DMS 273 (cell line): ENCODE measurements around the gene PPP1R14D.

Experiments
- DNase-seq: peaks from one replicate; lab custom pipeline; 2025; ENCODE audit not compliant: unreplicated experiment; lab: John Stamatoyannopoulos, UW

Gene PPP1R14D

DNA sequence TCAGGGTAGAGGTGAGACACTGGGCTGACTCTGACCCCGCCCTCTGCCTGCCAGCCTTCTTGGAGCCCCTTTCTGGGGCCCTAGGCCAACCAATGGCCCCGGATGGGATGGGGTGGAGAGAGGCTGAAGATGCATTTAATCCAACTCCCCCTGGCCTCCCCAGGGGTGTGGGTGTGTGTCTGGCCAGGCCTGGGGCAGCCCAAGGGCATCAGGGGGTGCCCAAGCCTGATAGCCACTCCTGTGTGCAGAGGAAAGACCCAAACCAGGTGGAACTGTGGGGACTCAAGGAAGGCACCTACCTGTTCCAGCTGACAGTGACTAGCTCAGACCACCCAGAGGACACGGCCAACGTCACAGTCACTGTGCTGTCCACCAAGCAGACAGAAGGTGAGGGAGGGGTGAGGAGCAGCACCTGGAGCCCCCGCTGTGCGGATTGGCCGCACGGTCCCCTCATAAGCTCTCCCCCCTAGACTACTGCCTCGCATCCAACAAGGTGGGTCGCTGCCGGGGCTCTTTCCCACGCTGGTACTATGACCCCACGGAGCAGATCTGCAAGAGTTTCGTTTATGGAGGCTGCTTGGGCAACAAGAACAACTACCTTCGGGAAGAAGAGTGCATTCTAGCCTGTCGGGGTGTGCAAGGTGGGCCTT is 24.9 kb upstream of the PPP1R14D start:
- no peak for DNase-seq

DNA sequence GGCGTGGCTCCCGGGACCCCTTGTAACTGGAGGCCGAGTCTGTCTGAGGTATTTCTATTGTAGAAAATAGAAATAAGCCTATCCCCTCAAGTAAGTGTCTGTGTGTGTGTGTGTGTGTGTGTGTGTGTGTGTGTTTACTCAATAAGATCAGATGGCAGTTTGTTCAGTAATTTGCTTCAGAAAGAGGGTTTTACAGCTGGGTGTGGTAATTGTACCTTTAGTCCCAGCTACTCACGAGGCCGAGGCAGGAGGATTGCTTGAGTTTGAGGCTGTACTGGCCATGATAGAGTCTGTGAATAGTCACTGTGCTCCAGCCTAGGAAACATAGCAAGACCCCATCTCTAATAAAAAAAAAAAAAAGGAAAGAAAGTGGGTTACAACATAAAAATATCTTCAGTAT is 24.0 kb upstream of the PPP1R14D start:
- no peak for DNase-seq

DNA sequence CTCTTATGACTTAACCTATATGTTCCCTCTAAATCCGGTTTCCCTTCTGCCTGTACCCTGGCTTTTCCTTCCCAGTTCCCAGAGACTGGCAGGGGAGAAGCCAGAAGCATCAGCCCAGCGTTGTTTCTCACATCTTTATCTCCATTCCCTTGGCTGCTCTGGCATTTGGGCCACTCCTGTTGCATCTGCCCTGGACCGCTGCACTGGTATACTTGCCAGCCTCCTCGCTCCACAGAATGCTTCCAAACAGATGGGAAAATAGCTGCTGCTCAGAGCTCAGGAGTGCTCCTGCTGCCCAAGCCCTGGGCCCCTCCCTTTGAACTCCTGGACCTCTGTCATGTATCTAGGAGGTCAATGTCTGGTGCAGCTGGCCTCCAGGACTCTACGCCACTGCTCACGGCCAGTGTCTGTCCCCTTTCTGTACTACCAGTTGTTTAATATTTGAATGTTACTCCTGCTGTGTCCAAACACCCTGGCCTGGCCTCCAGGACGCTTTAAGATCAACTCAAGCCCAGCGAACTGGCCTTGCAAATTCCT is 22.1 kb upstream of the PPP1R14D start:
- DNase-seq, result peak; percentile 36

DNA sequence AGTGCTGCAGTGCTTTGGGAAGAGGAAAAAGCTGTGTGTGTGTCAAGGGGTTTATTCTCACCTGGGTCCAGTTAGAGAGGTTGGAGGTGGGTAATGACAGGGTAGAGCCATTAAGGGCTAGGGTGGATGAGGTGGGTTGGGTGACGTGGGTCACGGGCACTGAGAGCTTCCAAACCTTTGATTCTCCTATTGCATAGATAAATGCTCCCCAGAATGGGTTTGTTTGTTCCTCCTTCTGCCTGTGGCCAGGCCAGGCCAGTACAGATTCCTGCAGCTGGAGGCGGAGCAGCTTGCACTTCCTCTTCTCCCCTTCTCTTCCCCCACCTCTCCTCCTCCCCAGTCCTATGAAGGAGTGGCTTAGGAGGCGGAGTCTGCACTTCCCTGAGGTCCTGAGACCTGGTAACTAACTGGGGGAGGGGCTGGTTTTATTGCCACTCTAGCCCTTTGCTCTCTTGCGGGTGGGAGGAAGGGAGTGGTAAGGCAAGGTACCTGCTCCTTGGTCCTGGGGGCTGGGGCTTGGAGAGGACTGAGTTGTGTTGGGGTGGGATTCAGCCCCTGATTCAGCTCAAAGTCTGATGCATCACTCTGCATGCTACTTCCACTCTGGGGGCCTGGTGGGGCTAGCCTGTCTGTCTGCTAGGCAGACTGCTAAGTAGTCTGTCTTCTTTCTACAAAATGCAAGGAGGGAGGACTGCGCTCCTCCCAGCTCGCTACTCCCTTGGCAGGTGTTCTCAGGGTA is 18.9 kb upstream of the PPP1R14D start:
- peak; percentile 54 for DNase-seq

DNA sequence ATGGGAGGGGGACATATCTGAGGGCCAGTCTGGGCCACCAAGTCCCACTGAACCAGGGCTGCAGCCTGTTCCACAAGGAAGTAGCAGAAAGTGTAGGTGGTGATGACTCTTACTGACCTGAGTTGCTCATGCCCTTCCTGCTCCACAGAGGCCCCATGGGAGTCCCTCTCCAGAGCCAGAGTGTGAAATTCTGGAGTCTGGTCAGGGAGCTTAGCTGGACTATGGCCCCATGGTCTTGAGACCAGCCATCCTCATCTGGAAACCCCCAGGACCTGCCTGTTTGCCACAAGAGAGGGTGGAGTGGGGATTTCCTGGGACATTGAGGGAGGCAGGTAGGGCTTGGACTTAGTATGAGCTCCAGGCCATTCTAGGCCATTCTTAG is 18.3 kb upstream of the PPP1R14D start:
- DNase-seq, result no peak

DNA sequence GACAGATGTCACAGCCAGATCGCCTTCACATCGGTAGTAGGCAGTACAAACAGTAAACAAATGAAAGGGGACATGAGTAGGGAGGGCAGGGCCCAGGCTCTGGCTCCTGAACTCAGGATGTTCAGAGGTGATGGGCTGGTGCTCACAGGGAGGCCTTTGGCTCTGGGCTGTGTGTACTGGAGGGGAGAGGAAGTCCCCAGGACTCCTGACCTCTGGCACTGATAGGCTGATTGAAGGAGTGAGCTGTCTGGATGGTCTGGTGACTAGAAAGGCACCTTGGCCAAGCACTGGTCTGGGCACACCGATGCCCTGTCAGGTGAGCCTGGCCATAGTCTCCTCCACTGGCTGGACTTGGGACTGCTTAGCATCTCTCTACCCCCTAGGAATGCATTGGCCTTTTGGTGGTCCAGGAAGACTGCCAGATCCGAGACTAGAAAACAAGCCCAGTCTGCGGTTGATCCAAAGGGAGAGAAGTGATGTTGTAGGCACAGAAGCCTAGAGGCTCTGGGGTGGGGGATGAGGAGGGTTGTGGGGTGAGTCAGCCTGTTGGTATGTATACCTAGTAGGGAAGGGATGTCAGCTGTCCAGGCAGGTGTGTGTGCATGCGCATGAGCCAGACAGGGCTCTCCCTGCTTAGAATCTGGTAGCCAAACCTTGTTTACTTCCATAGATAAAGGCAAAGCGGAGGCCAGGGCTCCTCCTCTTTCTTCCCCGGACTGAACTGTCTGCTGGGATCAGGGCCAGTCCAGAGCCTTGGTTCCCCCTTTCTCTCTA is 17.2 kb upstream of the PPP1R14D start:
- no peak for DNase-seq

DNA sequence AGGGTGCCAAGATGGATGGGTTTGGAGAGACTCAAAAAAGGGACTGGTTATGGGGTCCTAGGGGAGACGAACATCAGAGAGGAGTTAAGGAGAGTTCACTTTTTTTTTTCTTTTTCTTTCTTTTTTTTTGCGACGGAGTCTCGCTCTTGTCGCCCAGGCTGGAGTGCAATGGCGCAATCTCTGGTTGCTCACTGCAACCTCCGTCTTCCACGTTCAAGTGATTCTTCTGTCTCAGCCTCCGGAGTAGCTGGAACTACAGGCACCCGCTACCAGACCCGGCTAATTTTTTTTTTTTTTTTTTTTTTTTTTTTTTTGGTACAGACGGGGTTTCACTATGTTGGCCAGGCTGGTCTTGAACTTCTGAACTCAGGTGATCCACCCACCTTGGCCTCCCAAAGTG is 16.5 kb upstream of the PPP1R14D start:
- no peak for DNase-seq

DNA sequence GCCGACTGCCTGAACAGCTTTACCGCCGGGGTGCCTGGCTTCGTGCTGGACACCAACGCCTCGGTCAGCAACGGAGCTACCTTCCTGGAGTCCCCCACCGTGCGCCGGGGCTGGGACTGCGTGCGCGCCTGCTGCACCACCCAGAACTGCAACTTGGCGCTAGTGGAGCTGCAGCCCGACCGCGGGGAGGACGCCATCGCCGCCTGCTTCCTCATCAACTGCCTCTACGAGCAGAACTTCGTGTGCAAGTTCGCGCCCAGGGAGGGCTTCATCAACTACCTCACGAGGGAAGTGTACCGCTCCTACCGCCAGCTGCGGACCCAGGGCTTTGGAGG is 16.2 kb upstream of the PPP1R14D start:
- DNase-seq, result peak; percentile 29

DNA sequence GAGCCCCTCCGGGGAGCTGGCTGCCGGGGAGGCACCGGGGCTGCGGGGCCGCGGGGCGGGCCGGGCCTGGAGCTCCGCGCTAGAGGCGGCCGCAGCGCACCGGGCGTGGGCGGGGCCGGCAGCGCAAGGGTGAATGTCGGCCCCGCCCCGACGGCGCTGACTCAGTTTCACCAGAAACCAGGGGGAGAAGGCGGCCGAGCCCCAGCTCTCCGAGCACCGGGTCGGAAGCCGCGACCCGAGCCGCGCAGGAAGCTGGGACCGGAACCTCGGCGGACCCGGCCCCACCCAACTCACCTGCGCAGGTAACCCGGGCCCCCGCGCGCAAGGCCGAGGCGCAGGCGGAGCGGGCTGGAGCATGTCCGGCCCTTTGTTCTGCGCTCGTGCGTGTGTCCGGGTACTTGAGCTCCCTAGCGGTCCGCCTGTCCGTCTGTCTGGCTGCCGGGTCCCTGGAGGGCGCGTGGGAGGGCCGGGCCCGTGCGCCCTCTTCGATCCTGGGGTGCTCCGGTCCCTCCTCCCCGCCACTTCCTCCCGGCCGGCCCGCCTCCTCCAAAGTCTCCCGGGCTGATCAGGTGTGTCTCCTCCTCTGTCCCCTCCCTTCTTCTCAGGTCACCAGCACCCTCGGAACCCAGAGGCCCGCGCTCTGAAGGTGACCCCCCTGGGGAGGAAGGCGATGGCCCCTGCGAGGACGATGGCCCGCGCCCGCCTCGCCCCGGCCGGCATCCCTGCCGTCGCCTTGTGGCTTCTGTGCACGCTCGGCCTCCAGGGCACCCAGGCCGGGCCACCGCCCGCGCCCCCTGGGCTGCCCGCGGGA is 15.6 kb upstream of the PPP1R14D start, which contains the start of gene SPINT1:
SPINT1 (plus strand) TSS at position 164 of the 811 bp plus-strand sequence; CDS start at position 671, 507 bp downstream.
- DNase-seq, result no peak

DNA sequence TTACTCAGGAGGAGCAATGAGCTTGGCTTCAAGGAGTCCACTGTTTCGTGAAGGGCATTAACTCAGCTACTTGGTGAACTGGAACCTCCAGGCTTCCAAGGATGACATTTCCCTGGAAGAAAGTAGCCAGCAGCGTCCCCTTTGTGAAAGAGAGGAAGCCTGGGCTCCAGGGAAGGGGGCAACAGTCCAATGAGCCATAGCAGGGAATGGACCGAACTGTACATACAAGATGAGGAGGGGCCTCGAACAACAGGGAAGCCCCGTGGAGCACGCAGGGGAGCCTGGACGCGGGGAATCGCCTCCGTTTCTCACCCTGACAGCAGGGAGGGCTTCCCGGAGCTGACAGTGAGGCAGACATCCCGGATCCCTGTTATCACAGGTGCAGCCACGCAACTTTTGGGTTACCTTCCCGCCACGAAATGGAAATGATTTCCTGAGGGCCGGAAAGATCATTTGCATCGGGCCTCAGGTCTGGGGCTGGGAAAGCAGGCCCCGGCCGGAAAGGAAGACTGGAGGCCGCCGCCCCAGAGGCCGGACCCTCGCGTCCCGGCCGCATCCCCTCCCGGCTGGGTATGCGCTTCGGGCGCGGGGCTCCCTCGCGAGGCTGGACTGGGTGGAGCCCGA is 14.9 kb upstream of the PPP1R14D start:
- DNase-seq, result peak; percentile 13

DNA sequence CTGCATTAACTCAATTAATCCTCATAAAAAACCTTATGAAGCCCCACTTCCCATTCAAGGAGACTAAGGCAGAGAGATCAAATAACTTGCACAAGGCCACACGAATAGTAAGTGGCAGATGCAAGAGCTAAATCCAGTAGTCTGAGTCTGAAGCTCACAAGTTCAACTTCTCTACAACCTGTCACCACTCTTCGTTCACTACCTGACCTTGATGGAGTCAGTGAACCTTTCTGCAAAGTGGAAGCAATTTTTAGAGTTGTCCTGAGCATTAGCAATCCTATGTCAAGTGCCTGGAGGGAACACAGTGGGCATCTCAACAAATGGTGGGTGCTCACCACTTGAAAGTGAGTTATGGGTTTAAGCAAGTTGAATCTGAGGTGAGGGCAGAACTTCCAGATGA is 13.2 kb upstream of the PPP1R14D start:
- DNase-seq, result no peak

DNA sequence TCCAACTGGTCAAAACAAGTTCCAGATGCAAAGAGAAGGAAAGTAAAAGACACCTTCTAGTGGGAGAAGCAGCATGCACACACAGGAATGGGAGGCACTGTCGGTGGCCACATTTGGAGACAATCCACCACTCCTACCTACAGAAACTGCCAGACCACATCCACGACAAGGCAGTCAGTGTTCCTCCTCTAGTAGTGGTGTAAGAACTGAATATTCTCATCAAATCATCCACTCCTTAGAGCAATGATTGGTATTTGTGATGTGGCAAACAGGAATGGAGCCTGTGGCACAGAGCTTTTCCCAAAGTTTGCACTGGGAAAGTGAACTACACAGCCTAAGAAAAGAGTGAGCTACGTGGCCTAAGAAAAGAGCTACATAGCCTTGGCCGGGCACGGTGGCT is 10.2 kb upstream of the PPP1R14D start:
- no peak for DNase-seq

DNA sequence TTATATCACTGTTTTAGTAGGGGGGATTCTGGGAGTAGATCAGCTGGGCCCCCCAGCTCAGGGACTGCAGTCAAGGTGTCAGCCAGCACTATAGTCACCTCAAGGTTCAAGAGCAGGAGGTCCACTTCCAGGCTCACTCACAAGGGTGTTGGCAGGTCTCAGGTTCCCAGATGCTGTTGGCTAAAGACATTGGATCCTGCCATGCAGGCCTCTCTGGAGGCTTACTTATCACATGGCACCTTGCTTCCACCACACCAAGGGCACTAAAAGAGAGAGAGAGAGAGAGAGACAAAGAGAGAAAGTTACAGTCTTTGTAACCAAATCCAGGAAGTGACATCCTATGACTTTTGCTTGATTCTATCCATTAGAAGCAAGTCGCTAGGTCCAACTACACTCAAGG is 7.5 kb upstream of the PPP1R14D start:
- DNase-seq, result no peak

DNA sequence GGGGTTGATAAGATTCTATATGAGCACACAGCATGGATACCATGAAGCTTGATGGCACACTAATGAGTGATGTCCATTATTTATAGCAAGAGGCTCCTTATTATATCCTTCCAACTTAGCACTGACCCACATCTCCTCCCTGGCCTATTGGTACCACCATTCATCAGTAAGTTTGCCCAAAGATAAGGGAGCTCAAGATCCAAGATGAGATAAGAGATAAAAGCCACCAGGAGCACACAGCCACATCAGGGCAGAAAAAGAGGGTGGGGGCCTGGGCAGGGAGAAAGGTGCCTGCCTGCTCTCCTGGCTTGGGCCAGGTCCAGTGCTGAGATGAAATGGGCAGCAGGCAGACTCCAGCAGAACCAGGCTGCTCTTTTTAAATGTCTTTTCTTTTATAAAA is 4.4 kb upstream of the PPP1R14D start:
- DNase-seq, result no peak

DNA sequence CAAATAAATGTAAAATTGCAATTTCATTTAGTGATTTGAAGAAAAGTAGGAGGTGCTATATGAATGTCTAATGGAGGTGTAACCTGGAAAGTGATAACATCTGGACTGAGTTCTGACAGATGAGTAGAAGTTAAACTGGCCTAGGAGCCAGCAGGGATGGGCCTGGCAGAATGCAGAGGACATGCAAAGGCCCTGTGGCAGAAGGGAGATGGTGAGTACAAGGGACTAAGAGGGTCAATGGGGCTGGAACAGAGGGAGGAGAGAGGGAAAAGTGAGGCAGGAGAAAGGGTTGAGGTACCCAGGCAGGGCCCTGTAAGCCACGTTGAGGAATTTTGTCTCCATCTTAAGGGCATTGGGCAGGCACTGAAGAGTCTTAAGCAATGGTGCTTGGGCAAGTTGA is 3.4 kb upstream of the PPP1R14D start:
- DNase-seq, result no peak

DNA sequence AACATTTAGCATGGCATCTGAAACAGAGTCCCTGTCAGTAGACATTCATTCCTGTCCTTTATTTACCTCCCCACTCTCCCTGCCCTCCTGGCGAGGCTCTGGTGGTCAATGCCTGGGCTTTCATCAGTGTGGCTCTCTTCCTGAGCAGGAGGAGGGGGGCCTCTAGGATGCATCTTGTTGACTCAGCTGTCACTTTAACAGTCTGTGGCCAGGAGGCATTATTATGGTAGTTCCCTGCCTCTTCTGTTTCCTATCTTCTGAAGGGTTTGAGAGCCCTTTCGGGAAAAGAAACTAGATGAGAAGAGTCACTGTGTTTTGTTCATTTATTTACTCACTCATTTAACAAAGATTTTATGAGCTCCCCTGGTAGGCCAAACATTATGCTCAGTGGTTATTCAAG is 2.4 kb upstream of the PPP1R14D start:
- DNase-seq, result no peak

DNA sequence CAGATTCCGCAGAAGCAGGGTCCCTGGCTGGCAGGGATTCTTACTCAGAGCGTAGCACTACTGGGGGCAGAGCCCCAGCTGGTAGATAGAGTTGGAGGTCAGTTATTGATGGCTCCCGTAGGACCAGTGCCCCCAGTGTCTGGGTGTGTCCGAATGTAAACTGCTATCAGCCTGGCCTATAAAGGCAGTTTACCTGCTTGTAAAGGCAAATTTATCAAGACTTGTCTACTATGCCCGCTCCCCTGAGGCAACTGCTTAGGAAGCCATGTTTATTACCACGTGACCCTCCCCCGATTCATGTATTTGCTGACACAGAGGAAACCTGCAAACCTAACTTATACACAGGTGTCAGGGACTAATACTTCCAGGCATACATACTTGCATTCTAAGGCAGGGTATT is 607 bp upstream of the PPP1R14D start:
- no peak for DNase-seq

DNA sequence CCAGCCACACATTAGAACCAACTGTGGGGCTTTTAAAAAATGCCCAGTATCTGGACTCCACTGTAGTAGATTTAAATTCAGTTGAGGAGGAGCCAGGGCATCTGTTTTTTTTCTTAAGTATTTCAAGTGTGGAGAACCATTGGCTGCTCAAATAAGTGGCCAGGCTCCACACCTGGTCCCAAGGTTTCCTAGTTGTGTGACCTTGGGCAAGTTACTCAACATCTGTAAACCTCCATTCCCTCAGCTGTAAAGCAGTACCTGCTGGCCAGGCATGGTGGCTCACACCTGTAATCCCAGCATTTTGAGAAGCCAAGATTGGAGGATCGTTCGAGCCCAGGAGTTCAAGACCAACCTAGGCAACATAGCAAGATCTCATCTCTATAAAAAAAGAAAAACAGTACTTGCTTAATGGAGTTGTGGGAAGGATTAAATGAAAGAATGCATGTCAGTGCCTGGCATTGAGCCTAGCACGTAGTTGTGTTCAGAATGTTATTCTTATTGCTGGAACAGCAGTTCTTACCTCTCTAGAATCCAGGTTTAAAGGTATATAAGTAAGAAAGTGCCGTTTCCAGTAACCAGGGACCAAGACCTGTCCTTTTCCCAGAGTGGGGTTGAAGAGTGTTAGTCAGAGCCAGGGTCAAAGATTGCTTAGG is 2.0 kb downstream of the PPP1R14D start:
- no peak for DNase-seq

DNA sequence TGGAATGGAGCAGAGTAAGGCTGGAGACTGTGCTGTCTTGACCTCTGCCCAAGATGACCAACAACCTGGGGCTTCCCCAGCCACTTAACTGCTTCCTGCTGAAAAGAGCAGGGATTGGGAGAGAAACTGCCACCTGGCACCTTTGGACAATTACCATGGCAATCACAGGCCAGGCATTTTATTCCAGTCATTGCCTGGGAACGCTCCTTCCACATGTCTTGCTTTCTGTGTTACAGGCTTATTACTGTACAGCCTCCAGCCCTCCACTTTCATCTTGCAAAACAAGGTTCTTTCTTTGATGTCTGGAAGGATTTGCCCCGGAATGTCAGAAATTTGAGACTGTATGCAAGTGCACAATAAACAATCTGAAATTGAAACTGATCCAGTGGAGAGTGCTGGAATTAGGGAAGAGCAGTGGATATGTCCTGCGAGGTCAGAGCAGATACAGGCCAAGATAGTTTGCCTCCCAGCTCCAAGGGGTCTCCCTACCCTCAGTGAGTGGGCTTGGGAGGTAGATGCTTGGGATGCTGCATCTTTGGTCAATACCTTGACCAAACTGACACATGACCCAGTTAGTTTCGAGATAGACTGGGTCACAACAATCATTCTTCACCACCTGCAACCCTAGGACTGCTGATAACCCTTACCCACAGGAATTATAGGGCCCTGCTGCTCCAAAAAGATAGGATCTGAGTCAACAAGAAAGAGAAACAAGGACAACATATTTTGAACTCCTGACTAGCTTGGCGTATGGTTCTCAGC is 2.7 kb downstream of the PPP1R14D start:
- no peak for DNase-seq
